ENCODE measurements around the gene PMEPA1.

PMEPA1 gene

GRCh38 chr20:57651881-57652605 is 57.8 kb downstream of the PMEPA1 start:
- Histone ChIP-seq H3K27ac (no peak overlapping the region), H3K9me3 (no peaks in the 10 kb centered on the region), H3K4me2 (no peak overlapping the region), H3K4me3 (no peak overlapping the region), H3K36me3 (peaks cover 68% of the 10 kb centered on the region), H3K9ac (no peak overlapping the region), H3K27me3 (no peaks in the 10 kb centered on the region), H4K20me1 (peaks cover 51% of the 10 kb centered on the region), H3K4me1 (peaks cover 39% of the 10 kb centered on the region)
- TF ChIP-seq Cebpa-rat (IDR thresholded peaks at IDR 0.05): no peak

GRCh38 chr20:57650756-57651483 is 58.9 kb downstream of the PMEPA1 start:
- Histone ChIP-seq H4K20me1 (peaks cover 40% of the 10 kb centered on the region), H3K36me3 (peaks cover 57% of the 10 kb centered on the region), H3K4me2 (no peak overlapping the region), H3K4me3 (no peak overlapping the region), H3K4me1 (peaks cover 29% of the 10 kb centered on the region), H3K9ac (no peak overlapping the region), H3K27ac (no peak overlapping the region), H3K27me3 (no peaks in the 10 kb centered on the region), H3K9me3 (peaks cover 7% of the 10 kb centered on the region)
- no peak for TF ChIP-seq Cebpa-rat (IDR thresholded peaks at IDR 0.05)

- Histone ChIP-seq H3K36me3 (peaks cover 50% of the 10 kb centered on the region), H3K4me2 (peak overlapping the region; percentile 42), H3K9me3 (peaks cover 14% of the 10 kb centered on the region), H3K4me1 (peaks cover 22% of the 10 kb centered on the region), H3K27ac (no peak overlapping the region), H3K4me3 (no peak overlapping the region), H4K20me1 (peaks cover 34% of the 10 kb centered on the region), H3K27me3 (no peaks in the 10 kb centered on the region), H3K9ac (no peak overlapping the region)
- no peak for TF ChIP-seq Cebpa-rat (IDR thresholded peaks at IDR 0.05)
These were observed 59.5 kb downstream of the PMEPA1 start for GRCh38 chr20:57650266-57650665.

GRCh38 chr20:57649617-57650015 is 60.2 kb downstream of the PMEPA1 start:
- Histone ChIP-seq H3K9me3 (peaks cover 20% of the 10 kb centered on the region), H3K4me2 (no peak overlapping the region), H3K36me3 (peaks cover 46% of the 10 kb centered on the region), H3K4me3 (no peak overlapping the region), H3K27me3 (no peaks in the 10 kb centered on the region), H3K27ac (no peak overlapping the region), H4K20me1 (peaks cover 27% of the 10 kb centered on the region), H3K4me1 (peaks cover 16% of the 10 kb centered on the region), H3K9ac (no peak overlapping the region)
- no peak for TF ChIP-seq Cebpa-rat (IDR thresholded peaks at IDR 0.05)

GRCh38 chr20:57648878-57649616 is 60.8 kb downstream of the PMEPA1 start:
- H3K27ac ChIP-seq: no peak overlapping the region
- no peak overlapping the region for H3K9ac ChIP-seq
- no peaks in the 10 kb centered on the region for H3K27me3 ChIP-seq
- peaks cover 13% of the 10 kb centered on the region for H3K4me1 ChIP-seq
- no peak for TF ChIP-seq Cebpa-rat (IDR thresholded peaks at IDR 0.05)
- no peak overlapping the region for H3K4me3 ChIP-seq
- peaks cover 46% of the 10 kb centered on the region for H3K36me3 ChIP-seq
- no peak overlapping the region for H3K4me2 ChIP-seq
- peaks cover 22% of the 10 kb centered on the region for H4K20me1 ChIP-seq
- peaks cover 26% of the 10 kb centered on the region for H3K9me3 ChIP-seq

GRCh38 chr20:57647933-57648785 is 61.7 kb downstream of the PMEPA1 start:
- Histone ChIP-seq H3K4me1 (peaks cover 13% of the 10 kb centered on the region), H3K4me2 (no peak overlapping the region), H3K4me3 (no peak overlapping the region), H3K27me3 (no peaks in the 10 kb centered on the region), H3K9ac (no peak overlapping the region), H3K36me3 (peaks cover 40% of the 10 kb centered on the region), H3K9me3 (peaks cover 35% of the 10 kb centered on the region), H3K27ac (no peak overlapping the region), H4K20me1 (peaks cover 13% of the 10 kb centered on the region)
- no peak for TF ChIP-seq Cebpa-rat (IDR thresholded peaks at IDR 0.05)

GRCh38 chr20:57647006-57647932 is 62.5 kb downstream of the PMEPA1 start:
- Histone ChIP-seq H3K9me3 (peaks cover 35% of the 10 kb centered on the region), H3K4me2 (no peak overlapping the region), H3K36me3 (peaks cover 31% of the 10 kb centered on the region), H3K4me1 (peaks cover 13% of the 10 kb centered on the region), H3K27me3 (no peaks in the 10 kb centered on the region), H3K27ac (no peak overlapping the region), H4K20me1 (peaks cover 12% of the 10 kb centered on the region; the same call in 1 of the 2 replicates), H3K9ac (no peak overlapping the region), H3K4me3 (no peak overlapping the region)
- no peak for TF ChIP-seq Cebpa-rat (IDR thresholded peaks at IDR 0.05)

GRCh38 chr20:57638895-57639236 is 70.9 kb downstream of the PMEPA1 start:
- TF ChIP-seq Cebpa-rat (IDR thresholded peaks at IDR 0.05): no peak
- H3K9ac ChIP-seq: no peak overlapping the region
- no peak overlapping the region for H3K27ac ChIP-seq

More at GRCh38 chr20:57638895-57639236, 70.9 kb downstream of the PMEPA1 start:
- H3K4me3 ChIP-seq: no peak overlapping the region
- peaks cover 7% of the 10 kb centered on the region for H3K9me3 ChIP-seq
- H3K4me2 ChIP-seq: no peak overlapping the region
- no peaks in the 10 kb centered on the region for H4K20me1 ChIP-seq
- H3K36me3 ChIP-seq: no peaks in the 10 kb centered on the region
- peaks cover 8% of the 10 kb centered on the region for H3K4me1 ChIP-seq
- no peaks in the 10 kb centered on the region for H3K27me3 ChIP-seq

Data from BLaER1 (cell line).